KOPT-K1 (cell line): ENCODE results near the gene CHTF8.
"Not testable (repeated sequence)": the region's sequence is repeated elsewhere in the genome, so short reads cannot be mapped to it uniquely, and the experiment has no call there.

Experiments
- H3K27ac ChIP-seq: fragments of 200-600 bp; sonication (generic); 2 replicates; pipeline ENCODE4 v1.5.1; 2016; ENCODE audit warnings: antibody characterized with exemption, mild to moderate bottlenecking, low read depth, low read length; ENCODE audit not compliant: poor library complexity, severe bottlenecking
- H3K36me3 ChIP-seq: fragments of 200-600 bp; sonication (generic); 2 replicates; pipeline ENCODE4 v1.5.1; 2017; ENCODE audit warnings: antibody characterized with exemption, mild to moderate bottlenecking, low read length, moderate library complexity; ENCODE audit not compliant: insufficient read depth
- H3K9me3 ChIP-seq: fragments of 200-600 bp; sonication (generic); 2 replicates; pipeline ENCODE4 v1.5.1; 2017; ENCODE audit warnings: antibody characterized with exemption, low read length, mild to moderate bottlenecking; ENCODE audit not compliant: insufficient read depth, poor library complexity, severe bottlenecking

CHTF8 gene

DNA sequence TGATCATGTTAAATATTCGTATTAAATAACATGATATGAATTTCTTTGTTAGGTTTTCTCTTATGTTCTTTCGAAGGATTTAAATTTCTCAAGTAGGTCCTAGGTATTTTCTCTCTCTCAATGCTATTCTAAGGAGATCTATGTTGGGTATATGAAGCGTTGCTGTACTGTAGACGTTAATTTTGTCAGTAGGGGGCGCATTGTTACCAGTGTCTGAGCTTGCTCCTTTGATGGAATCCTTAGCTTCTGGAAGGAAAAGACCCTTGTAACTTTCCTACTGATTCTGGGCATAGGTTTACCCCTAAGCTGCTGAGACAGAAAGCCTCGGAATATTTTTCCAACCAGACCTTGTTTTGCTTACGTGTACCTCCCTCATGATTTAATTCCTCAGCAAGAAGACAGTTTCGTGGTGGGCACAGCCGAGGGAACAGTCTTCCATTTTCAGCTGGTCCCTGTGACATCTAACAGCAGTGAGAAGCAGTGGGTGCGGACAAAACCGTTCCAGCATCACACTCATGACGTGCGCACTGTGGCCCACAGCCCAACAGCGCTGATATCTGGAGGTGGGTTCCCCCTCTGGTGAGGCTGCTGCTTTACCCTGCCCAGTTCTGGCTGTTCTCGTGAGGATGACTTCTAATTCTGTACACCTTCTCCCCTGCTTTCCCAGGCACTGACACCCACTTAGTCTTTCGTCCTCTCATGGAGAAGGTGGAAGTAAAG, 17.9 kb upstream of the CHTF8 start:
- Histone ChIP-seq H3K9me3 (no peaks in the 10 kb centered on the region), H3K27ac (no peak overlapping the region), H3K36me3 (peaks cover 96% of the 10 kb centered on the region)

DNA sequence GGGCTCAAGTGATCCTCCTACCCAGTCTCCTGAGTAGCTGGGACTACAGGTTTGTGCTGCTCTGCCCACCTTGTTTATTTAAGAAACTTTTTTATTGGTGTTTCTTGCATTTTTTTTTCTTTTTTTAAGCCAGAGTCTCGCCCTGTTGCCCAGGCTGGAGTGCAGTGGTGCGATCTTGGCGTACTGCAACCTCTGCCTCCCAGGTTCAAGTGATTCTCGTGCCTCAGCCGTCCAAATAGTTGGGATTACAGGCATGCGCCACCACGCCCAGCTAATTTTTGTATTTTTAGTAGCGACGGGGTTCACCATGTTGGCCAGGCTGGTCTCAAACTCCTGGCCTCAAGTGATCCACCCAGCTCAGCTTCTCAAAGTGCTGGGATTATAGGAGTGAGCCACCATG, 17.2 kb upstream of the CHTF8 start:
- H3K9me3 ChIP-seq, H3K27ac ChIP-seq: not testable (repeated sequence)
- peaks cover 96% of the 10 kb centered on the region for H3K36me3 ChIP-seq

DNA sequence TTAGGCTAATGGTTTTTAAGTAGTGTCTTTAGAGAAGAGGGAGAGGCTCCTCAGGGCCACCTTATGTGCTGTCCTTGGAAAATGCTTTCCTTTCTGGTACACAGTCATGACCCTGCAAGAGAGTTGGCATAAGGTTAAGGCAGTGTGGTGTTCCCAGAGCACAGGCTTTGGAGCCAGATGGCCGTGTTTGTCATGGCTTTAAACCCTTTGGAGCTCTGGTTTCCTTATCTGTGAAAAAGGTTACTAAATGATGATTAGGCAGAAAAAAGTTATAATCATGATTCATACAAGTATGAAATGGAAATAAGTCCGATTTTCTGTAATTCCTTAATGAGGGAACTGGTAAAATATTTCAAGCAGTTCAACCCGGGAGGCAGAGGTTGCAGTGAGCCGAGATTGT, 13.3 kb upstream of the CHTF8 start:
- Histone ChIP-seq H3K36me3 (peaks cover 97% of the 10 kb centered on the region), H3K9me3 (no peaks in the 10 kb centered on the region), H3K27ac (no peak overlapping the region)

DNA sequence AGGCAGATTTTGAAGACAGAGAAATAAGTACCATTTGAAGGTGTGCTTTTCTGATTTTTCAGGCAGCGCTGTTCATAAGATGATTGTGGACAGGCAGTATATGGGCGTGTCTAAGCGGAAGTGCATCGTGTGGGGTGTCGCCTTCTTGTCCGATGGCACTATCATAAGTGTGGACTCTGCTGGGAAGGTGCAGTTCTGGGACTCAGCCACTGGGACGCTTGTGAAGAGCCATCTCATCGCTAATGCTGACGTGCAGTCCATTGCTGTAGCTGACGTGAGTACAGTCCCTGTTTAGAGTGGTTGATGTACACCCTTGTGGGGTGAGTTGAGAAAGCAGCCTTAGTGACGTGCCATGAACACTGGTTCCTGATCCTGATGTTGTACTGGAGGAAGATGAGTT, 10.7 kb upstream of the CHTF8 start:
- no peak overlapping the region for H3K27ac ChIP-seq
- H3K36me3 ChIP-seq = peaks cover 97% of the 10 kb centered on the region
- H3K9me3 ChIP-seq = no peaks in the 10 kb centered on the region

DNA sequence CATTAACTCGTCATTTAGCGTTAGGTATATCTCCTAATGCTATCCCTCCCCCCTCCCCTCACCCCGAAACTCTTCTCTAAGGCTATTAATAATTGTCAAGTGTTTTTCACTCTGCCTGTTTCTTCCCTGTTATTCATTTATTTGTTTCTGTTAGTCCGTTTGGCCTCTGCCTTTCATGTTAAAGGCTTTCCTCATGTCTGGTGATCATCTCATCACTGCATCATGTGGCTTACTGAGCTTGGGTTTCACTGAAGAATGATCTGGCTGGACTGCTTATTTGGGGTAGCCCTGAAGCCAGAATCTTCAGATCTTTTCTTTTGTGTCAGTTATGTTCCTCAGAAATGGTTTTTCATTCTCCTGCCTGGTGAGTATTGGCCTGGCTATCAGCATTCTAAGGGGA, 9.5 kb upstream of the CHTF8 start:
- H3K36me3 ChIP-seq = peaks cover 99% of the 10 kb centered on the region
- H3K9me3 ChIP-seq = no peaks in the 10 kb centered on the region
- no peak overlapping the region for H3K27ac ChIP-seq

DNA sequence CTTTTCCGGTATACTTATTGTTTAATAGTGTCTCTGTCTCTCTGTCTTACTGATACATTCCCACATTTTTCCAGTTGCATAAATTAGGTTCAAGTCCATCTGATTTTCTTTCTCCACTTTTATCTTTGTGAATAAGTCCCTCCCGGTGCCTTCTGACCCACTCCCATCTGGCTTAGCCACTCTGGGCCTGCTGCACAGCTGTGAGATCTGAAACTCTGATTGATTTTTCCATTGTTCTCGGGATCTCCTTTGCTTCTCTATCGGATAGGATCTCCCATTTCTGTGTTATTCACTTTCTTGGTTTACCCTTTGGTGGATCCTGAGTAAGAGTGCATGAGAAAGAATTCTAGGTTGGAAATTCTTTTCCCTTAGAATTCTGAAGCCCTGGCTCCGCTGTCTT, 8.6 kb upstream of the CHTF8 start:
- Histone ChIP-seq H3K27ac (no peak overlapping the region), H3K9me3 (no peaks in the 10 kb centered on the region), H3K36me3 (peaks cover 99% of the 10 kb centered on the region)

DNA sequence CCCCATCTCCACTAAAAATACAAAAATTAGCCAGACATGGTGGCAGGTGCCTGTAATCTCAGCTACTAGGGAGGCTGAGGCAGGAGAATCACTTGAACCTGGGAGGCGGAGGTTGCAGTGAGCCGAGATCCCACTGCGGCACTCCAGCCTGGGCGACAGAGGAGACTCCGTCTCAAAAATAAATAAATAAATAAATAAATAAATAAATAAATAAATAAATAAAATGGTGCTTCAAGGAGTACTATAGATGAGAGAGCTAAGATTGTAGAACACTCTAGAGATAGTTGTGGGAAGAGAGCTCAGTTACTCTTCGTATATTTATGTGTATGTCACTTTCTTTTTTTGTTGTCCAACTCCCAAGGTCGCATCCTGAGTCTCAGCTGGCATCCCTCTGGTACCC, 7.1 kb upstream of the CHTF8 start:
- H3K36me3 ChIP-seq = peaks cover 97% of the 10 kb centered on the region
- H3K9me3 ChIP-seq, H3K27ac ChIP-seq: not testable (repeated sequence)

DNA sequence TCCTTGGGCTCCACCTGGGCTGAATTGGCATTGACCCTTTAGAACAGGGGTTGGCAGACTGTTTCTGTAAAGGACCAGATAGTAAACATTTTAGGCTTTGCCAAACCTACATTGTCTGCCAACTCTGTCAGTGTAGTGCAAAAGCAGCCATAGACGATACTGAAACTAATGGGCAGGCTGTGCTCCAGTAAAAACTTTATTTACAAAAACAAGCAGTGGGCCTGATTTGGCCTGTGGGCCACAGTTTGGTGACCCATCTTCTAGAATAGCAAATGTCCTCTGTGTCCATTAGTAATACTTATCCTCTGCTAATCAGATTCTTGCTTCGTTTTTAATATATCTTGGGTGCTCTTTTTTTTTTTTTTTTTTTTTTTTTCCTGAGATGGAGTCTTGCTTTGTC, 6.2 kb upstream of the CHTF8 start:
- peaks cover 97% of the 10 kb centered on the region for H3K36me3 ChIP-seq
- no peaks in the 10 kb centered on the region for H3K9me3 ChIP-seq
- no peak overlapping the region for H3K27ac ChIP-seq

DNA sequence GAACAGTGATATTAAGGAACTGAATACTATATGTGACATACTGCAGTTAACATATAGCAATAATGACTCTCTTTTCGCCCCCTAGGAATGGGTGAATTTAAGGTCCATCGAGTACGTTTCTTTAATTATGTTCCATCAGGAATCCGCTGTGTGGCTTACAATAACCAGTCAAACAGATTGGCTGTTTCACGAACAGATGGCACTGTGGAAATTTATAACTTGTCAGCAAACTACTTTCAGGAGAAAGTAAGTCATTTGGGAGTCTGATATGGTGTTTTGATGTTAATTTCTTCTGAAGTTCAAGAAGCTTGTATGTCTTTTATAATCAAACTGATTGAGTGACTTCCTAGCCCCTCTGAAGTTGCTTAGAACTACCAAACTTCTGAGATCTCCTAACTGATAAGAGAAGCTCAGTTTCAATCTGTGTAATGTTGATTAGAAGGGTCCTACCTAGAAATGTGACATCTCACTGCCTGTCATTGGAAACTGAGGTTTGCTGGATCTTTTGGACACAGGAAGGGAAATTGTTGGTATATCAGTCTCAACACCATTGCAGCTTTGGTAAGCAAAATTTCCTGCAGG, 1.1 kb upstream of the CHTF8 start:
- Histone ChIP-seq H3K36me3 (peaks cover 60% of the 10 kb centered on the region), H3K9me3 (no peaks in the 10 kb centered on the region), H3K27ac (peak overlapping the region; percentile 98)

DNA sequence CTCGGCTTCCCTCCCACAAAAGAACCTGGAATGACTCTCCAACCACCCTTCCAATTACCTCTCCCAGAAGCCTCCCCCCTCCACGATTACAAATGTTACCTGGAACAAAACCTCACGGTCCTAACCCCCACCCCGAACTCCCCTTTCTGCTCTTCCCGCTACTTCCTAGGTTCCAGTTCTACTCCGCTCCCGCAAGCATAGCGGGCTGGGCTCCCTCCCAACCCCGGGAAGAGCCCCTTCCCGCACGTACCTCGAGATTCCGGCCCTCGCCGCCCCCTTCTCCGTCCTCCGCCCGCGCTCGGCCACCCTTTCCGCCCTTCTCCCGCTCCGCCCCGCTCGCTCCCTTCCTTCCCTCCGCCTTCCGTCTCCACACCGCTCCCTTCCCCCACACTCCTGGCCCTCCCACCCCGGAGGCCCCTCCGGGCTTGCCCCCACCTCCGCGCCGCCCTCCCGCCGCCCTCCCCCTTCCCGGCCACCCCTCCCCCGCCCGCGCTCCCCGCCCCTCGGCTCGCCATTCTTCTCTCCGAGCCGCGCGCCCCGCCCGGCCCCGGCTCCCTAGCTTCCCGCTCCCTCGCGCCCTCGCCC, 457 bp downstream of the CHTF8 start:
- Histone ChIP-seq H3K36me3 (peaks cover 53% of the 10 kb centered on the region), H3K27ac (peak overlapping the region; percentile 98), H3K9me3 (no peaks in the 10 kb centered on the region)

DNA sequence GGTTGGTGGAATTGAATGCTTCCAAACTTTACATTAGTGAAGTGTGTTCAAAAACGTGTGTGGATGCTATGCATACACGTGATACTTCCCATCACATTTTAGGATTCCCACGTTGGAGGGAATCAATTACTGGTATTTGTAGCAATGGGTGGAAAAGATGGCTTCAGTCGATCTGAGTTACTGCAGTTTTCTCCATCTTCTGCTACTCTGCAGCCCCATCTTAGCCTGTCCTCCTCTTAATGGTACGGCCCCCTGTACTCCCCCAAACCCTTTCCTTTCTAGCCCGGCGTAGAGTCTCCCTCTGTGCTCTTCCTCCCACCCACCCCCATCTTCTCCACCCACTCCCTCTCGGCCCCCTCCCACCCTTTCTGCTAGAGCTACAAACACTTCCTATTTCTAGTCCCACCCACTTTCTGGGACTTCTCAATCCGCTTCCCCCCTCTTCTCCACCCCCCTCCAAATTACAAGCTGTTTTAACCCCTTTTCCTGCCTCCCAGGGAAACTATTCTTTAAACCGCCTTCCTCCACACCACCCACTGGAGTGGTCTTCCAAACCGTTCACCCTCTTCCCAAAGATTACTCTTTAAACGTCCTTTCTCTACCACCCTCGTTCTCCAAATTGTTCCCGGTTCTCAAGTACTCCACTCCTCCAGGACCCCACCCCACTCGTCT, 1.1 kb downstream of the CHTF8 start:
- Histone ChIP-seq H3K27ac (peak overlapping the region; percentile 98), H3K9me3 (no peaks in the 10 kb centered on the region), H3K36me3 (peaks cover 52% of the 10 kb centered on the region)

DNA sequence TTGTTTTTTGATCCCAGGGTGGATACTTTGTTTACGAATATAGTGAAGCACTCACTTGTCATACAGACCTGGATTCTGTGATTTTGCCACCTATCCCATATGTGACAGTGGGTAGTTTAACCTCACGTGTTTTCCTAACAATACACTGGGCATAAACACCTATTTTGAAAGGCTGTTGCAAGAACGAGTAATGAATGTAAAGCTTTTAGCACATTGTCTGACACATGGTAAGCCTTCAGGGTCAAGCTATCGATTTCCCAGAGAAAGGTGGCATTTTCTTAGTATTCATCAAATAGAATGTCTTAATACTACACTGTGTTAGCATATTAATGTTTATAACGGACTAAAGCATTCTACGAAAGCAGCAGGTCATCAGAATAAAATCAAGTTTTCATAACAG, 1.9 kb downstream of the CHTF8 start:
- H3K27ac ChIP-seq = peak overlapping the region; percentile 98

DNA sequence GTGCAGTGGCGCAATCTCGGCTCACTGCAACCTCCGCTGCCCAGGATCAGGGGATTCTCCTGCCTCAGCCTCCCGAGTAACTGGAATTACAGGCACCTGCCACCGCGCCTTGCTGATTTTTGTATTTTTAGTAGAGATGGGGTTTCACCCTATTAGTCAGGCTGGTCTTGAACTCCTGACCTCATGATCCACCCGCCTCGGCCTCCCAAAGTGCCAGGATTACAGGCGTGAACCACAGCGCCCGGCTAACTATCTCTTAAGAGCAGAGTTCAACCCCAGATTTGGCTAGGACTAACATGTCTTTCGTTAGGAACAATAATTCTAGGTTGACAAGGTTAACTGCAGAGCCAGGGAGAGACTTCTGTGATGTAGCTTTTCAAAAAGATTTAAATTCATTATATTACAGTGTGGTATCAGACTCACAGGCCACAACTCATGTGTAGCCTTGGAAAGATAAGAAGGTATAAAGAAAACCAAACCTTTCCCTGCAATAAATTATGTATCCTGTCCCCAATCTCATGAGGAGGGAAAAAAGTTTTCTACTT, 4.3 kb downstream of the CHTF8 start:
- Histone ChIP-seq H3K27ac (no peak overlapping the region), H3K36me3 (peaks cover 42% of the 10 kb centered on the region), H3K9me3 (no peaks in the 10 kb centered on the region)

More for the DNA sequence above, 1.9 kb downstream of the CHTF8 start:
- no peaks in the 10 kb centered on the region for H3K9me3 ChIP-seq
- H3K36me3 ChIP-seq = peaks cover 50% of the 10 kb centered on the region

DNA sequence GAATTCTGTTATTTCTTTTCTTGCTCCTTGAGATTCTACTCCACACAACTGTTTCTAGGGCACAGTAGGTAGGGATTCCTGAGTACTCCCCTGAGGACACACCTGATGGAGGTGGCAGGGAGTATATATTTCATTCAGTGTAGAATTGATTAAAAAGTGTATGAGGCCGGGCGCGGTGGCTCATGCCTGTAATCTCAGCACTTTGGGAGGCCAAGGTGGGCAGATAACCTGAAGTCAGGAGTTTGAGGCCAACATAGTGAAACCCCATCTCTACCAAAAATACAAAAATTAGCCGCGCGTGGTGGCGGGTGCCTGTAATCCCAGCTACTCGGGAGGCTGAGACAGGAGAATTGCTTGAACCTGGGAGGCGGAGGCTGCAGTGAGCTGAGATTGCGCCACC, 5.6 kb downstream of the CHTF8 start:
- H3K27ac ChIP-seq, H3K9me3 ChIP-seq: not testable (repeated sequence)
- peaks cover 53% of the 10 kb centered on the region for H3K36me3 ChIP-seq

DNA sequence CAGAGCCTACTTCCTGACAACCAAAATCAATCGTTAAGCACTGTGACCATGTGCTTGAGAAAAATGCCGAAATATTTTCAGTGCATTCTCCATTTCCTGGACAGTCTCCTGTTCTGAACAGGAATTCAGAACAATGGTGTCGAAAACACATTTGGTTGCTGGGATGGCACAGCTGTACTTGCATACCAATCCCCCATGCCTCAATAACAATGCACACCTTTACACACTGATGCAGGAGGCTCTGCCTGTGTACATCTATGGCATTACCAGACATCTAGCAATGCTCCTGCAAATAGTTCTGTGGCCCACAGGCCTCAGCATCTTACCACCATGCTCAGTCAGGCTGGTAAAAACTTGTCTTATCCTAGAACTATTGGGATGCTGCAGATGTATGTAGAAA, 6.2 kb downstream of the CHTF8 start:
- H3K36me3 ChIP-seq = peaks cover 55% of the 10 kb centered on the region
- H3K9me3 ChIP-seq = no peaks in the 10 kb centered on the region
- H3K27ac ChIP-seq = no peak overlapping the region
